ENCODE measurements around the gene BDNF.

DNA sequence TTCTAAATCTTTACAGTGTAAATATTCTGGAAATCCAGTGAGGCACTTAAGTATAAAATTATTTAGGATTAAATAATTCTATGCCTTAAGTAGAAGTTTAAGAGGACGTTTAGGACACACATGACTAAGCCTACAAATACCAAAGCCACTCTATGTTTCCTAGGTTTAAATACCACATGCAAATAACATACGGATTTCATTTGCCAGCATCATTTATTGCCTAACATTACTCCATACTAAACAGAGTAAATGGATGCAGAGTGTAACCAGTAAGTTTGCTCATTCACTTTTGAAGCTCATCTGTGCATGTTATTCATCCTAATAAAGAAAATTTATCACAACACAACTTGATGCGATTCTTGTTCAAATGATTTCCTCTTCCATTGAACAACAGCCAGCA lies 4.1 kb downstream of the BDNF start:
- TF ChIP-seq GATA2 (IDR thresholded peaks at IDR 0.05; ENCODE audit: low read depth, low read length) (no peak), GATA3 (IDR thresholded peaks at IDR 0.05; ENCODE audit: low read depth, low read length) (no peak)

Measured in SH-SY5Y (cell line).